Upper lobe of left lung (tissue), 4 donors: ENCODE measurements around the gene FDX1.

Experiments
- POLR2A ChIP-seq, 4 donors: fragments of 450-650 bp; IDR thresholded peaks; one replicate each; pipeline ENCODE4 v1.5.1; 2016 to 2017; ENCODE audit warnings: antibody characterized with exemption in 4 of 4, mild to moderate bottlenecking in 2 of 4
- TF ChIP-seq, protein P1 (sequence below), 6 experiments: fragments of 450-650 bp in 4 of 6; fragments of 200-600 bp in 2 of 6; sonication (generic) in 2 of 6; IDR thresholded peaks; one replicate each; pipeline ENCODE4 v1.5.1; 2016 to 2019; ENCODE audit warnings: antibody characterized with exemption in 6 of 6

DNA sequence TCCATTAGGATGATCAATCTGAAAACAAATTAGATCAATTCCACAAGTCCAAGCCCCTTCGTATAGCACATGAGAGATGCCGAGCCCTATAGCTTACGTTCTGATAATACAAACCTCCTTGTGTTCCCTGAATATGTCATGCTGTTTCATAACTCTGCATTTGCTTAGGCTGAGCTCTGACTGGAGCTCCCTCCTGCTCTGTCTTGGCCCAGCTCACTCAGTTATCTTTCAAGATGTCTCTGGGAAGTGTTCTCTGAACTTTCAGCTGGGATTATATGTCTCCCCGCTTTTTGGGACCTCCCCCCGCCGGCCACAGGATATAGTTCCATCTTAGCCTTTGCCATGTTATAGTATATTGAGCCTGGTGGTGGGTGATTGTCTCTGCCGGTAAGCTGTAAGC lies 44.0 kb downstream of the FDX1 start:
- TF ChIP-seq, protein P1, sequence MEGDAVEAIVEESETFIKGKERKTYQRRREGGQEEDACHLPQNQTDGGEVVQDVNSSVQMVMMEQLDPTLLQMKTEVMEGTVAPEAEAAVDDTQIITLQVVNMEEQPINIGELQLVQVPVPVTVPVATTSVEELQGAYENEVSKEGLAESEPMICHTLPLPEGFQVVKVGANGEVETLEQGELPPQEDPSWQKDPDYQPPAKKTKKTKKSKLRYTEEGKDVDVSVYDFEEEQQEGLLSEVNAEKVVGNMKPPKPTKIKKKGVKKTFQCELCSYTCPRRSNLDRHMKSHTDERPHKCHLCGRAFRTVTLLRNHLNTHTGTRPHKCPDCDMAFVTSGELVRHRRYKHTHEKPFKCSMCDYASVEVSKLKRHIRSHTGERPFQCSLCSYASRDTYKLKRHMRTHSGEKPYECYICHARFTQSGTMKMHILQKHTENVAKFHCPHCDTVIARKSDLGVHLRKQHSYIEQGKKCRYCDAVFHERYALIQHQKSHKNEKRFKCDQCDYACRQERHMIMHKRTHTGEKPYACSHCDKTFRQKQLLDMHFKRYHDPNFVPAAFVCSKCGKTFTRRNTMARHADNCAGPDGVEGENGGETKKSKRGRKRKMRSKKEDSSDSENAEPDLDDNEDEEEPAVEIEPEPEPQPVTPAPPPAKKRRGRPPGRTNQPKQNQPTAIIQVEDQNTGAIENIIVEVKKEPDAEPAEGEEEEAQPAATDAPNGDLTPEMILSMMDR (IDR thresholded peaks at IDR 0.05): no peak
- TF ChIP-seq POLR2A (IDR thresholded peaks at IDR 0.05): no peak
